ENCODE results near the gene TRIM33. TPM values are rescaled to one million over a fixed set of nuclear protein-coding genes. Genes with fewer than 3 reads are reported as not detected.
A peak's percentile ranks its signal among the peaks of the same experiment; 100 is the strongest.

The TRIM33 gene
- polyA plus RNA-seq (2011; rRNA removed) (14.9 and 25.0 TPM in 2 replicates), polyA plus RNA-seq (2017; fragmentation: RNase III; extraction: RNeasy Plus Mini Kit Qiagen cat#74134 plus additional on column Dnase treatment) (8.7 to 9.5 TPM (median 9.3 TPM) in 3 replicates), polyA minus RNA-seq (2011; rRNA and poly(A)+ RNA removed) (17.5 and 17.9 TPM in 2 replicates)
- polyA plus RNA-seq (2012; cell fraction: cytosol; rRNA removed) = 3.7 and 4.7 TPM in 2 replicates
- 4.3 and 4.8 TPM in 2 replicates for polyA plus RNA-seq (2012; cell fraction: nucleus; rRNA removed)

DNA sequence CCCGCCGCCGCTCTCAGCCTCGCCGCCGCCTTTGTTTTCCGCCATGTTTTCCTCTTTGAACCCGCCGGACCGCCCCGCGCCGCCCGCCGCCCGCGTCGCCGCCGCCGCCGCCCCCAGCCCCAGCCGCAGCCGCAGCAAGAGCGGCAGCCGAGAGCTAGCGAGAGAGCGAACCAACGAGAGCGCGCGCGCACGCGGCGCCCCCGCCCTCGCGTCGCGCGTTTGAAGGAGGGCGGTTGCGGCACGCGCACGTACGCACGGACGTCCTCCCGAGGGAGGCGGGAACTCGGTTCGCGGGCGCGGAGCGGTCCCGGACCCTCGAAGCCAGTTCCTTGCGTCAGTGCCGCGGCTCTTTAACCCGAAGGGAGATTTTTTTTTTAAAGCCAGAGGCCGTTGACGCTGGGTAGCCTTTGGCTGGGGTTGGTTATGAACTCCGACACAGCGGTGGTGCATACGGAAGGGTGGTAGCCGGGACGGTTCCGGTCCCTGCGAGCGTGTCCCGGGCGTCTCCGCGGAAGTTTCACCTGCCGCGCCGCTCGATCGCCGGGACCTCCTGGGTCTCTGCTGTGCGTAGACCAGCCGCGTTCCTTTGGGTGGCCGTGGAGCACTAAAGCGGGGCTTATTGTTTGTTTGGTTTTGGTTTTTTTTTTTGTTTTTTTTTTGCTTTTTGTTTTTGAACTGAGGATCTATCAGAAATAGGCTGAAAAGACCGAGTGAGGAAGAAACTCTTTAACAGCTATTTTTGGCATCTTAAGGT lies at the start of gene TRIM33:
TRIM33 (minus strand) TSS at position 172 of the 754 bp plus-strand sequence; CDS start at position 45, 127 bp downstream.
- WGBS (ENCODE audit: missing lambda C conversion rate) = 2% methylated on average over 40 of the region's 90 CpGs
- FAIRE-seq (no peak), ATAC-seq (peak; percentile 89 to 93), DNase-seq (ENCODE audit: low read depth in 1 of 2, low spot score in 1 of 2) (peak; percentile 76 to 91)
- Histone ChIP-seq H3K27ac (peak within 1 kb of the TSS; percentile 88 to 93), H3K4me2 (peak within 1 kb of the TSS; percentile 97), H3K4me1 (peaks cover 21% of the 10 kb centered on the region), H3K9me3 (no peaks in the 10 kb centered on the region), H3K4me3 (peak within 1 kb of the TSS; percentile 85)
- ChIA-PET POLR2A (interaction anchor here (0.6 to 1.9 kb wide), 2 partner anchors 15 to 959 kb away, joined by 3 to 4 read pairs; no protein-coding TSS in a partner anchor), CTCF (interaction anchor here (0.6 kb wide), 1 partner anchor 160 kb away, joined by 6 read pairs; no protein-coding TSS in a partner anchor)
- TF ChIP-seq EHF (CRISPR knock-in tag; IDR thresholded peaks at IDR 0.05) (no peak), MYC (IDR thresholded peaks at IDR 0.05; ENCODE audit: borderline replicate concordance, low read length) (0 out of 2 replicates have a peak, but pooled peaks have one; percentile 40), PHF8 (IDR thresholded peaks at IDR 0.05; ENCODE audit: borderline replicate concordance, low read depth) (peak; percentile 51; the same call in 1 of the 2 replicates), EHMT2 (IDR thresholded peaks at IDR 0.05; ENCODE audit: low read depth) (no peak), JUN (IDR thresholded peaks at IDR 0.05) (peak; percentile 60 to 91; a peak in 4 of 5 replicates), POLR2A (IDR thresholded peaks at IDR 0.05; ENCODE audit: low read length) (peak; percentile 84), ZFP36 (IDR thresholded peaks at IDR 0.05; ENCODE audit: borderline replicate concordance, partially characterized antibody) (no peak), ZSCAN20 (CRISPR knock-in tag; IDR thresholded peaks at IDR 0.05) (no peak), ZC3H11A (IDR thresholded peaks at IDR 0.05) (no peak)
- TF ChIP-seq, protein P1, sequence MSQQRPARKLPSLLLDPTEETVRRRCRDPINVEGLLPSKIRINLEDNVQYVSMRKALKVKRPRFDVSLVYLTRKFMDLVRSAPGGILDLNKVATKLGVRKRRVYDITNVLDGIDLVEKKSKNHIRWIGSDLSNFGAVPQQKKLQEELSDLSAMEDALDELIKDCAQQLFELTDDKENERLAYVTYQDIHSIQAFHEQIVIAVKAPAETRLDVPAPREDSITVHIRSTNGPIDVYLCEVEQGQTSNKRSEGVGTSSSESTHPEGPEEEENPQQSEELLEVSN (IDR thresholded peaks at IDR 0.05; ENCODE audit: borderline replicate concordance, low read depth) = peak; percentile 94
- TF ChIP-seq, protein P2, sequence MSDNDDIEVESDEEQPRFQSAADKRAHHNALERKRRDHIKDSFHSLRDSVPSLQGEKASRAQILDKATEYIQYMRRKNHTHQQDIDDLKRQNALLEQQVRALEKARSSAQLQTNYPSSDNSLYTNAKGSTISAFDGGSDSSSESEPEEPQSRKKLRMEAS (IDR thresholded peaks at IDR 0.05) = peak; percentile 85
- TF ChIP-seq, protein P3, sequence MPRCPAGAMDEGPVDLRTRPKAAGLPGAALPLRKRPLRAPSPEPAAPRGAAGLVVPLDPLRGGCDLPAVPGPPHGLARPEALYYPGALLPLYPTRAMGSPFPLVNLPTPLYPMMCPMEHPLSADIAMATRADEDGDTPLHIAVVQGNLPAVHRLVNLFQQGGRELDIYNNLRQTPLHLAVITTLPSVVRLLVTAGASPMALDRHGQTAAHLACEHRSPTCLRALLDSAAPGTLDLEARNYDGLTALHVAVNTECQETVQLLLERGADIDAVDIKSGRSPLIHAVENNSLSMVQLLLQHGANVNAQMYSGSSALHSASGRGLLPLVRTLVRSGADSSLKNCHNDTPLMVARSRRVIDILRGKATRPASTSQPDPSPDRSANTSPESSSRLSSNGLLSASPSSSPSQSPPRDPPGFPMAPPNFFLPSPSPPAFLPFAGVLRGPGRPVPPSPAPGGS (IDR thresholded peaks at IDR 0.05) = peak; percentile 81; the same call in 2 of the 3 replicates

DNA sequence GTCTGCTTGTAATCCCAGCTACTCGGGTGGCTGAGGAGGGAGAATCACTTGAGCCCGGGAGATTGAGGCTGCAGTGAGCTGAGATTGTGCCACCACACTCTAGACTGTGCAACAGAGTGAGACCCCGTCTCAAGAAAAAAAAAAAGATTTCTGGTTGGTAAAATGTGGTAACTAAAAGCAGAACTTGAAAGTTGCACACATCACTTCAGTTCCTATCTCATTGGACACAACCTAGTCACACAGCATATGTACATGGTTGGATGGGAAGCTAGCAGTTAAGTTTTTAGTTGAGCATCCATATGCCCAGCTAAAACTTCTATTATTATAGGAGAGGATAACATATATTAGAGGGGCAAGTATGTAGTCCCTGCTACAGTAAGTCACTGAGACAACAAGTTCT lies 48.4 kb upstream of the TRIM33 start:
- POLR2A ChIA-PET = no interaction called here
- 76% methylated on average over 3 of the region's 3 CpGs for WGBS (ENCODE audit: missing lambda C conversion rate)
- H3K4me3 ChIP-seq = no peak overlapping the region
- no peaks in the 10 kb centered on the region for H3K4me1 ChIP-seq
- FAIRE-seq = no peak
- CTCF ChIA-PET = interaction anchor here (0.5 to 2.2 kb wide), 9 partner anchors 8 to 1382 kb away, joined by 3 to 6 read pairs (median 3); no protein-coding TSS in a partner anchor
- DNase-seq (ENCODE audit: low read depth in 1 of 2, low spot score in 1 of 2) = no peak
- no peak for ATAC-seq
- H3K27ac ChIP-seq = no peak overlapping the region
- no peak overlapping the region for H3K4me2 ChIP-seq
- H3K9me3 ChIP-seq = no peaks in the 10 kb centered on the region
- TF ChIP-seq, protein P1 (IDR thresholded peaks at IDR 0.05; ENCODE audit: borderline replicate concordance, low read depth) = no peak
- TF ChIP-seq, protein P4, sequence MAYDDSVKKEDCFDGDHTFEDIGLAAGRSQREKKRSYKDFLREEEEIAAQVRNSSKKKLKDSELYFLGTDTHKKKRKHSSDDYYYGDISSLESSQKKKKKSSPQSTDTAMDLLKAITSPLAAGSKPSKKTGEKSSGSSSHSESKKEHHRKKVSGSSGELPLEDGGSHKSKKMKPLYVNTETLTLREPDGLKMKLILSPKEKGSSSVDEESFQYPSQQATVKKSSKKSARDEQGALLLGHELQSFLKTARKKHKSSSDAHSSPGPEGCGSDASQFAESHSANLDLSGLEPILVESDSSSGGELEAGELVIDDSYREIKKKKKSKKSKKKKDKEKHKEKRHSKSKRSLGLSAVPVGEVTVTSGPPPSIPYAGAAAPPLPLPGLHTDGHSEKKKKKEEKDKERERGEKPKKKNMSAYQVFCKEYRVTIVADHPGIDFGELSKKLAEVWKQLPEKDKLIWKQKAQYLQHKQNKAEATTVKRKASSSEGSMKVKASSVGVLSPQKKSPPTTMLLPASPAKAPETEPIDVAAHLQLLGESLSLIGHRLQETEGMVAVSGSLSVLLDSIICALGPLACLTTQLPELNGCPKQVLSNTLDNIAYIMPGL (CRISPR knock-in tag; IDR thresholded peaks at IDR 0.05; ENCODE audit: borderline replicate concordance) = no peak
- TF ChIP-seq JUN (IDR thresholded peaks at IDR 0.05) = no peak

DNA sequence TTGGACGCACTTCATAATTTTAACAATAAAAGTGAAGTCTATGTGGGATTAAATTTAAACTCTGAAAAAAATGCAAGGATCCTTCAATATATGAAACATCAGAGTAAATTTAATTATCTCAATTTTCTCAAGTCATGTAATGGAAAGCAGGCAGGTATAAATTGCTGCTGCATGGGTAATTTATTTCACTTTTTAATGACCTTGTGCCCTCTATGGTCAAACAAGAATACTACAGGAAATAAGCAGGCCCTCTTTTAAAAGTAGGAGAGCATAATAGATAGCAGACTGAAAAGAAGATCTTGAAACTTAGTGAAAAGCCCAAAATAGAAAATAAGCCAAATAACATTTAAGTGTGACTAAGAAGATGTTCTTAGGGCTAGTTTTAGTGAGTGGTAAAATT lies 47.5 kb upstream of the TRIM33 start:
- H3K4me1 ChIP-seq = no peaks in the 10 kb centered on the region
- H3K4me2 ChIP-seq = no peak overlapping the region
- FAIRE-seq = no peak
- H3K4me3 ChIP-seq = no peak overlapping the region
- no peaks in the 10 kb centered on the region for H3K9me3 ChIP-seq
- ChIA-PET CTCF (interaction anchor here (1.3 to 2.2 kb wide), 2 partner anchors 9 to 581 kb away, joined by 4 to 6 read pairs; no protein-coding TSS in a partner anchor), POLR2A (no interaction called here)
- WGBS (ENCODE audit: missing lambda C conversion rate) = 96% methylated on average over 1 of the region's 1 CpG
- DNase-seq (ENCODE audit: low read depth in 1 of 2, low spot score in 1 of 2) = peak; percentile 5 to 18
- H3K27ac ChIP-seq = no peak overlapping the region
- no peak for ATAC-seq
- TF ChIP-seq, protein P5, sequence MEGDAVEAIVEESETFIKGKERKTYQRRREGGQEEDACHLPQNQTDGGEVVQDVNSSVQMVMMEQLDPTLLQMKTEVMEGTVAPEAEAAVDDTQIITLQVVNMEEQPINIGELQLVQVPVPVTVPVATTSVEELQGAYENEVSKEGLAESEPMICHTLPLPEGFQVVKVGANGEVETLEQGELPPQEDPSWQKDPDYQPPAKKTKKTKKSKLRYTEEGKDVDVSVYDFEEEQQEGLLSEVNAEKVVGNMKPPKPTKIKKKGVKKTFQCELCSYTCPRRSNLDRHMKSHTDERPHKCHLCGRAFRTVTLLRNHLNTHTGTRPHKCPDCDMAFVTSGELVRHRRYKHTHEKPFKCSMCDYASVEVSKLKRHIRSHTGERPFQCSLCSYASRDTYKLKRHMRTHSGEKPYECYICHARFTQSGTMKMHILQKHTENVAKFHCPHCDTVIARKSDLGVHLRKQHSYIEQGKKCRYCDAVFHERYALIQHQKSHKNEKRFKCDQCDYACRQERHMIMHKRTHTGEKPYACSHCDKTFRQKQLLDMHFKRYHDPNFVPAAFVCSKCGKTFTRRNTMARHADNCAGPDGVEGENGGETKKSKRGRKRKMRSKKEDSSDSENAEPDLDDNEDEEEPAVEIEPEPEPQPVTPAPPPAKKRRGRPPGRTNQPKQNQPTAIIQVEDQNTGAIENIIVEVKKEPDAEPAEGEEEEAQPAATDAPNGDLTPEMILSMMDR (IDR thresholded peaks at IDR 0.05) = peak; percentile 39
- TF ChIP-seq CHD4 (IDR thresholded peaks at IDR 0.05; ENCODE audit: borderline replicate concordance) = no peak
- peak; percentile 40 to 44; a peak in 4 of 5 replicates for TF ChIP-seq RAD21 (conservative IDR thresholded peaks at IDR 0.05 in 1 of 2, IDR thresholded peaks at IDR 0.05 in 1 of 2)
